C4-2B (cell line): ENCODE data around the gene SKI.

Experiments
- CTCF ChIP-seq: fragments of 450-650 bp; conservative IDR thresholded peaks from 2 replicates; pipeline ENCODE4 v1.5.1; 2017; ENCODE audit warnings: mild to moderate bottlenecking
- ZFX ChIP-seq: fragments of 450-650 bp; IDR thresholded peaks from 2 replicates; pipeline ENCODE4 v1.6.1; 2017

DNA sequence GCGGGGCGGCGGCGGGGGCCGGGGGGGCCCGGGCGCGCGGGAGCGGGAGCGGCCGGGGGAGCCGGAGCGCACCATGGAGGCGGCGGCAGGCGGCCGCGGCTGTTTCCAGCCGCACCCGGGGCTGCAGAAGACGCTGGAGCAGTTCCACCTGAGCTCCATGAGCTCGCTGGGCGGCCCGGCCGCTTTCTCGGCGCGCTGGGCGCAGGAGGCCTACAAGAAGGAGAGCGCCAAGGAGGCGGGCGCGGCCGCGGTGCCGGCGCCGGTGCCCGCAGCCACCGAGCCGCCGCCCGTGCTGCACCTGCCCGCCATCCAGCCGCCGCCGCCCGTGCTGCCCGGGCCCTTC, 546 bp downstream of the SKI start:
- no peak for TF ChIP-seq CTCF
- TF ChIP-seq ZFX = no peak
